H1 (cell line): ENCODE data around the gene TMEM258. TPM values are rescaled to one million over a fixed set of nuclear protein-coding genes. Genes with fewer than 3 reads are reported as not detected.

ENCODE experiments used
- CTCF ChIA-PET: fragments of 300-600 bp; sonication (Branson Sonifier 250); formaldehyde crosslinking; loops from one replicate; lab custom pipeline; 2021; ENCODE audit not compliant: partially characterized antibody; lab: Charles Lee
- POLR2A ChIA-PET: fragments of 300-600 bp; sonication (Branson Sonifier 250); formaldehyde crosslinking; loops from one replicate; lab custom pipeline; 2021; ENCODE audit warnings: inconsistent platforms; ENCODE audit not compliant: partially characterized antibody; lab: Charles Lee
- DNase-seq, 2 experiments: peaks; one replicate each; pipeline versions ENCODE4 v3.0.0 to v3.0.0-alpha.2; 2010 to 2022; ENCODE audit warnings: low spot score in 2 of 2, low read depth in 1 of 2, mixed read lengths in 1 of 2
- FAIRE-seq: peaks from 2 replicates; lab custom pipeline; 2011; peaks lifted over from hg19 to GRCh38; lab: Jason Lieb, UNC
- H2AFZ ChIP-seq: 2 replicates; pipeline ENCODE4 v1.8.1; 2012; ENCODE audit warnings: low read length, inconsistent platforms
- H2AK5ac ChIP-seq: 2 replicates; pipeline ENCODE4 v1.6.1; 2013; ENCODE audit warnings: low read depth, low read length
- H2BK120ac ChIP-seq: replicated peaks from 2 replicates; pipeline ENCODE3; 2013; ENCODE audit warnings: low read depth, low read length, inconsistent platforms
- H2BK12ac ChIP-seq: 2 replicates; pipeline ENCODE4 v1.6.1; 2013; ENCODE audit warnings: low read depth, low read length
- H2BK15ac ChIP-seq: 2 replicates; pipeline ENCODE4 v1.6.1; 2013; ENCODE audit warnings: low read length
- H2BK20ac ChIP-seq: 2 replicates; pipeline ENCODE4 v1.6.1; 2013; ENCODE audit warnings: low read length
- H2BK5ac ChIP-seq: 2 replicates; pipeline ENCODE4 v1.6.1; 2013; ENCODE audit warnings: low read depth, low read length
- H3K14ac ChIP-seq: 2 replicates; pipeline ENCODE4 v1.6.1; 2013; ENCODE audit warnings: inconsistent platforms; ENCODE audit not compliant: insufficient read length
- H3K18ac ChIP-seq: 2 replicates; pipeline ENCODE4 v1.6.1; 2013; ENCODE audit warnings: low read length; ENCODE audit errors: extremely low read depth
- H3K23ac ChIP-seq: 2 replicates; pipeline ENCODE4 v1.6.1; 2013; ENCODE audit warnings: inconsistent platforms; ENCODE audit not compliant: insufficient read length
- H3K23me2 ChIP-seq: 2 replicates; pipeline ENCODE4 v1.6.1; 2013; ENCODE audit warnings: low read depth, low read length
- H3K27ac ChIP-seq: 2 replicates; pipeline ENCODE4 v1.6.1; 2011; ENCODE audit warnings: low read depth, low read length, inconsistent platforms
- H3K27me3 ChIP-seq, 4 experiments: replicated peaks in 1 of 4; 1 replicate in 1 of 4; 2 replicates in 3 of 4; pipeline versions ENCODE4 v1.6.1 to v1.8.1; 2011 to 2013; ENCODE audit warnings: low read length in 3 of 4, mild to moderate bottlenecking in 3 of 4, inconsistent platforms in 2 of 4, mixed read lengths in 2 of 4, moderate library complexity in 1 of 4; ENCODE audit not compliant: control insufficient read depth in 3 of 4, insufficient read depth in 3 of 4; ENCODE audit errors: extremely low read depth in 1 of 4
- H3K36me3 ChIP-seq, 4 experiments: 2 replicates each; pipeline versions ENCODE4 v1.6.1 to v1.8.1; 2011 to 2013; ENCODE audit warnings: mild to moderate bottlenecking in 4 of 4, low read length in 3 of 4, moderate library complexity in 2 of 4, control low read depth in 1 of 4, inconsistent platforms in 1 of 4; ENCODE audit not compliant: insufficient read depth in 4 of 4, control insufficient read depth in 2 of 4
- H3K4ac ChIP-seq: replicated peaks from 2 replicates; pipeline ENCODE3; 2013; ENCODE audit warnings: low read length, low read depth, mixed read lengths, inconsistent platforms; ENCODE audit not compliant: insufficient read length
- H3K4me1 ChIP-seq, 4 experiments: replicated peaks in 1 of 4; 1 replicate in 1 of 4; 2 replicates in 3 of 4; pipeline versions ENCODE4 v1.6.1 to v1.8.1; 2011 to 2013; ENCODE audit warnings: low read length in 3 of 4, inconsistent platforms in 2 of 4, mixed read lengths in 1 of 4; ENCODE audit not compliant: insufficient read depth in 4 of 4, control insufficient read depth in 3 of 4
- H3K4me2 ChIP-seq, 2 experiments: 2 replicates each; pipeline versions ENCODE4 v1.6.1 to v1.8.1; 2011 to 2013; ENCODE audit warnings: low read depth in 2 of 2, low read length in 2 of 2, control low read depth in 1 of 2, inconsistent platforms in 1 of 2, mild to moderate bottlenecking in 1 of 2; ENCODE audit not compliant: insufficient read depth in 1 of 2
- H3K4me3 ChIP-seq, 4 experiments: fragments of 200-600, 300-600 bp in 1 of 4; sonication (generic), shearing (Covaris generic), sonication (Bioruptor Twin) in 1 of 4; 2 replicates each; pipeline versions ENCODE4 v1.5.1 to v1.8.1; 2011 to 2016; ENCODE audit warnings: low read length in 4 of 4, low read depth in 3 of 4, control low read depth in 2 of 4, inconsistent platforms in 2 of 4, mild to moderate bottlenecking in 2 of 4, mixed read lengths in 1 of 4, moderate library complexity in 1 of 4; ENCODE audit not compliant: insufficient read depth in 2 of 4; ENCODE audit errors: extremely low read depth in 1 of 4
- H3K56ac ChIP-seq: replicated peaks from 2 replicates; pipeline ENCODE3; 2013; ENCODE audit warnings: low read depth, mild to moderate bottlenecking, mixed read lengths, low read length, inconsistent platforms; ENCODE audit not compliant: insufficient read length
- H3K79me1 ChIP-seq: 2 replicates; pipeline ENCODE4 v1.6.1; 2013; ENCODE audit warnings: low read depth, low read length, control low read depth
- H3K79me2 ChIP-seq, 2 experiments: 2 replicates each; pipeline versions ENCODE4 v1.6.1 to v1.8.1; 2012 to 2013; ENCODE audit warnings: low read length in 2 of 2, mild to moderate bottlenecking in 2 of 2, inconsistent platforms in 1 of 2; ENCODE audit not compliant: insufficient read depth in 2 of 2, control insufficient read depth in 1 of 2
- H3K9ac ChIP-seq, 4 experiments: replicated peaks in 1 of 4; 1 replicate in 1 of 4; 2 replicates in 3 of 4; pipeline versions ENCODE4 v1.6.1 to v1.8.1; 2011 to 2013; ENCODE audit warnings: low read depth in 3 of 4, low read length in 3 of 4, control low read depth in 2 of 4, mild to moderate bottlenecking in 2 of 4, moderate library complexity in 2 of 4, inconsistent platforms in 1 of 4; ENCODE audit errors: extremely low read depth in 1 of 4
- H3K9me3 ChIP-seq, 2 experiments: 2 replicates each; pipeline versions ENCODE4 v1.6.1 to v1.8.1; 2012 to 2013; ENCODE audit warnings: mild to moderate bottlenecking in 2 of 2, moderate library complexity in 2 of 2, control low read depth in 1 of 2, inconsistent platforms in 1 of 2, low read depth in 1 of 2, low read length in 1 of 2, mixed read lengths in 1 of 2; ENCODE audit not compliant: insufficient read depth in 2 of 2
- H4K20me1 ChIP-seq, 2 experiments: replicated peaks in 1 of 2; 2 replicates each; pipeline versions ENCODE3 to v1.8.1; 2011 to 2013; ENCODE audit warnings: inconsistent platforms in 2 of 2, low read length in 2 of 2, mild to moderate bottlenecking in 1 of 2; ENCODE audit not compliant: insufficient read depth in 2 of 2, control insufficient read depth in 1 of 2
- H4K5ac ChIP-seq: 2 replicates; pipeline ENCODE4 v1.6.1; 2013; ENCODE audit warnings: low read length, low read depth, mixed read lengths, inconsistent platforms; ENCODE audit not compliant: insufficient read length
- H4K8ac ChIP-seq: 2 replicates; pipeline ENCODE4 v1.8.0; 2013; ENCODE audit warnings: mild to moderate bottlenecking, moderate library complexity, low read length, inconsistent platforms; ENCODE audit not compliant: insufficient read depth; ENCODE audit errors: extremely low read depth
- H4K91ac ChIP-seq: replicated peaks from 2 replicates; pipeline ENCODE3; 2013; ENCODE audit warnings: low read length, mixed read lengths, inconsistent platforms; ENCODE audit not compliant: insufficient read length
- JUN ChIP-seq: IDR thresholded peaks from 2 replicates; pipeline ENCODE4 v1.6.1; 2011; ENCODE audit warnings: low read depth, mild to moderate bottlenecking, improper control_type of control experiment, low read length
- KDM1A ChIP-seq: fragments of 200-600, 300-600 bp; sonication (generic); IDR thresholded peaks from 2 replicates; pipeline ENCODE4 v1.7.1; 2016; ENCODE audit warnings: mild to moderate bottlenecking, low read length, borderline replicate concordance
- SIRT6 ChIP-seq: IDR thresholded peaks from one replicate; pipeline ENCODE4 v1.7.1; 2012; ENCODE audit warnings: low read length, inconsistent platforms
- WGBS, 2 experiments: shearing (Covaris generic) in 1 of 2; methylation state at CpG; one replicate each; pipeline versions ENCODE4 v1.1.6 to v1.1.7; 2013 to 2015; ENCODE audit warnings: low lambda C conversion rate in 2 of 2, mixed read lengths in 2 of 2, inconsistent platforms in 1 of 2, low coverage in 1 of 2, missing lambda C conversion rate in 1 of 2; ENCODE audit not compliant: insufficient replicate concordance in 2 of 2, insufficient coverage in 1 of 2, insufficient read length in 1 of 2; ENCODE audit errors: extremely low coverage in 1 of 2, missing lambda C conversion rate in 1 of 2; 5-methylcytosine and 5-hydroxymethylcytosine counted together
- polyA plus RNA-seq, 7 experiments: library from polyadenylated mRNA; depleted of rRNA in 3 of 7; stranded (reverse) in 5 of 7; unstranded in 2 of 7; fragments of >200 nt in 5 of 7; fragments of 200-250 nt in 2 of 7; gene quantifications; 1 replicate in 5 of 7; 2 replicates in 1 of 7; 4 replicates in 1 of 7; pipeline versions ENCODE4 v1.2.1 to v1.2.3, GENCODE V29; 2011 to 2013; ENCODE audit warnings: missing spikeins in 2 of 7, mixed read lengths in 2 of 7
- total RNA-seq: library from RNA; stranded (reverse); fragmentation: NEBNext Ultra II Directional; extraction: Animal tissue kit (Norgen Biotek cat#: 25700); gene quantifications from 2 replicates; pipeline ENCODE4 v1.2.1, GENCODE V29; 2021
- TF ChIP-seq, protein P1 (sequence below): IDR thresholded peaks from 2 replicates; pipeline ENCODE4 v1.6.1; 2011; ENCODE audit warnings: low read depth, mild to moderate bottlenecking, low read length; ENCODE audit not compliant: insufficient read depth

Gene TMEM258
- total and polyA plus RNA-seq, 2 of the 8 experiments (the other 6 are each of a cell fraction or from before 2014, with no cell fraction given) = 186 to 759 TPM

- H2BK12ac ChIP-seq = no peak overlapping the region
- H2BK5ac ChIP-seq = no peak overlapping the region
- H3K36me3 ChIP-seq = peaks cover 32 to 93% (median 66%) of the 10 kb centered on the region in 4 experiments
- no peaks in the 10 kb centered on the region for H3K9me3 ChIP-seq
- no peak overlapping the region for H2BK120ac ChIP-seq
- H4K20me1 ChIP-seq = peaks cover 10 to 24% of the 10 kb centered on the region in 2 experiments
- no peak overlapping the region for H2BK15ac ChIP-seq
- DNase-seq = no peak
- H4K91ac ChIP-seq = no peak overlapping the region
- H4K5ac ChIP-seq = no peak overlapping the region
- no peak overlapping the region for H2AFZ ChIP-seq
- WGBS, 2 experiments = 92% methylated on average over 12 of the region's 12 CpGs; no CpG with 5 or more reads in 1 of the 2 experiments
- H3K4me2 ChIP-seq = no peak overlapping the region
- H3K23me2 ChIP-seq = no peaks in the 10 kb centered on the region
- no peak overlapping the region for H2AK5ac ChIP-seq
- no peaks in the 10 kb centered on the region; a peak in 1 of 7 replicates for H3K4me1 ChIP-seq
- no peak overlapping the region for H3K14ac ChIP-seq
- no peak for FAIRE-seq
- no peak overlapping the region for H3K23ac ChIP-seq
- H3K27me3 ChIP-seq = no peaks in the 10 kb centered on the region; a peak in 1 of 7 replicates
- POLR2A ChIA-PET = interaction anchor here (1.0 to 3.0 kb wide), 5 partner anchors 12 to 50 kb away, joined by 3 to 16 read pairs (median 3); partner anchors contain the start of genes FADS2 and TMEM258
- H3K4ac ChIP-seq = no peak overlapping the region
- no peak overlapping the region for H3K27ac ChIP-seq
- no peak overlapping the region for H3K9ac ChIP-seq
- peaks cover 7% of the 10 kb centered on the region; the same call in 1 of the 2 replicates for H3K79me1 ChIP-seq
- no peak overlapping the region for H4K8ac ChIP-seq
- no peak overlapping the region for H3K4me3 ChIP-seq
- peaks cover 0 to 11% of the 10 kb centered on the region in 2 experiments; a peak in 2 of 4 replicates for H3K79me2 ChIP-seq
- H3K18ac ChIP-seq = no peak overlapping the region
- H2BK20ac ChIP-seq = no peak overlapping the region
- no peak overlapping the region for H3K56ac ChIP-seq
- TF ChIP-seq SIRT6 = no peak
- TF ChIP-seq JUN = no peak
- TF ChIP-seq, protein P1, sequence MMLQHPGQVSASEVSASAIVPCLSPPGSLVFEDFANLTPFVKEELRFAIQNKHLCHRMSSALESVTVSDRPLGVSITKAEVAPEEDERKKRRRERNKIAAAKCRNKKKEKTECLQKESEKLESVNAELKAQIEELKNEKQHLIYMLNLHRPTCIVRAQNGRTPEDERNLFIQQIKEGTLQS = no peak
- TF ChIP-seq KDM1A = no peak
- TF ChIP-seq, all 59 proteins: peak for 0
- CTCF ChIA-PET = interaction anchor here (0.7 to 1.2 kb wide), 3 partner anchors 8 to 42 kb away, joined by 3 to 4 read pairs (median 3); no protein-coding TSS in a partner anchor
Measured at GRCh38 chr11:61841636-61842527, 49.5 kb upstream of the TMEM258 start.
